OCI-LY7 (cell line): ENCODE results near the gene PRDM2. TPM values are rescaled to one million over a fixed set of nuclear protein-coding genes. Genes with fewer than 3 reads are reported as not detected.

Source experiments
- BruUV-seq: library from RNA; stranded (reverse); fragments of 400-500 nt; replicated peaks from 2 replicates; lab custom pipeline; 2021; lab: Mats Ljungman, UMichigan
- CTCF ChIA-PET: fragments of 300-600 bp; sonication (Branson Sonifier 250); formaldehyde crosslinking; loops from one replicate; lab custom pipeline; 2022; ENCODE audit warnings: antibody characterized with exemption; ENCODE audit not compliant: unreplicated experiment; lab: Charles Lee
- POLR2A ChIA-PET: fragments of 300-600 bp; sonication (Branson Sonifier 250); formaldehyde crosslinking; loops from one replicate; lab custom pipeline; 2022; ENCODE audit warnings: antibody characterized with exemption; lab: Charles Lee
- DNase-seq: peaks from one replicate; pipeline ENCODE4 v3.0.0-alpha.2; 2015; ENCODE audit warnings: low spot score
- H2AFZ ChIP-seq: fragments of 200-600 bp; sonication (generic), shearing (Covaris generic); 2 replicates; pipeline ENCODE4 v1.6.1; 2014; ENCODE audit warnings: mild to moderate bottlenecking, antibody characterized with exemption, low read length, moderate library complexity
- H3K27ac ChIP-seq: fragments of 200-600 bp; sonication (generic); 2 replicates; pipeline ENCODE4 v1.5.1; 2014; ENCODE audit warnings: mixed run types, low read depth, mild to moderate bottlenecking, moderate library complexity, low read length, inconsistent platforms; ENCODE audit not compliant: poor library complexity, severe bottlenecking
- H3K36me3 ChIP-seq: fragments of 200-600 bp; sonication (generic); 2 replicates; pipeline ENCODE4 v1.6.1; 2014; ENCODE audit warnings: mild to moderate bottlenecking, antibody characterized with exemption, low read length, moderate library complexity, mixed read lengths; ENCODE audit not compliant: insufficient read depth
- H3K4me1 ChIP-seq: fragments of 200-600 bp; sonication (generic); 2 replicates; pipeline ENCODE4 v1.5.1; 2014; ENCODE audit warnings: mild to moderate bottlenecking, low read length; ENCODE audit not compliant: insufficient read depth, poor library complexity, severe bottlenecking
- H3K4me2 ChIP-seq: fragments of 200-600 bp; sonication (generic); 2 replicates; pipeline ENCODE4 v1.6.1; 2014; ENCODE audit warnings: mild to moderate bottlenecking, low read length
- H3K4me3 ChIP-seq: fragments of 200-600 bp; sonication (generic); 2 replicates; pipeline ENCODE4 v1.5.1; 2014; ENCODE audit warnings: mild to moderate bottlenecking, low read depth, low read length; ENCODE audit not compliant: poor library complexity, severe bottlenecking
- H3K79me2 ChIP-seq: fragments of 200-600 bp; sonication (generic); 2 replicates; pipeline ENCODE4 v1.6.1; 2016; ENCODE audit warnings: low read depth, mild to moderate bottlenecking, low read length, moderate library complexity, mixed read lengths; ENCODE audit not compliant: insufficient read depth
- H3K9me2 ChIP-seq: fragments of 200-600 bp; sonication (generic); 2 replicates; pipeline ENCODE4 v1.6.1; 2016; ENCODE audit warnings: mild to moderate bottlenecking, low read length, mixed read lengths; ENCODE audit not compliant: insufficient read depth
- H3K9me3 ChIP-seq: fragments of 200-600 bp; sonication (generic); 2 replicates; pipeline ENCODE4 v1.6.1; 2014; ENCODE audit warnings: mild to moderate bottlenecking, mixed run types, low read length, mixed read lengths
- H4K20me1 ChIP-seq: fragments of 200-600 bp; sonication (generic); 2 replicates; pipeline ENCODE4 v1.6.1; 2014; ENCODE audit warnings: mild to moderate bottlenecking, antibody characterized with exemption, low read length, moderate library complexity, mixed read lengths; ENCODE audit not compliant: insufficient read depth
- CTCF ChIP-seq: fragments of 200-600 bp; sonication (generic); conservative IDR thresholded peaks from 2 replicates; pipeline ENCODE4 v1.5.1; 2014; ENCODE audit warnings: mild to moderate bottlenecking, antibody characterized with exemption, low read length, moderate library complexity, mixed read lengths
- EZH2phosphoT487 ChIP-seq: fragments of 200-600 bp; sonication (generic); IDR thresholded peaks from 2 replicates; pipeline ENCODE4 v1.6.1; 2018; ENCODE audit warnings: low read depth, borderline replicate concordance, mild to moderate bottlenecking, mixed run types, antibody characterized with exemption, low read length, moderate library complexity, mixed read lengths
- intact Hi-C: fragments of 100-400 bp; cut with micrococcal nuclease; formaldehyde crosslinking; loops from one replicate; pipeline ENCODE4 v1.10.0; 2022; ENCODE audit not compliant: unreplicated experiment
- total RNA-seq, 2 experiments: library from RNA; depleted of rRNA in 1 of 2; stranded (reverse); fragments of >200 nt in 1 of 2; shearing (Covaris generic) in 1 of 2; gene quantifications; 2 replicates each; pipeline ENCODE4 v1.2.3, GENCODE V29; 2014 to 2022

Gene PRDM2
- total RNA-seq, 2 experiments from 2014 or later: 38.7 to 98.2 TPM

DNA sequence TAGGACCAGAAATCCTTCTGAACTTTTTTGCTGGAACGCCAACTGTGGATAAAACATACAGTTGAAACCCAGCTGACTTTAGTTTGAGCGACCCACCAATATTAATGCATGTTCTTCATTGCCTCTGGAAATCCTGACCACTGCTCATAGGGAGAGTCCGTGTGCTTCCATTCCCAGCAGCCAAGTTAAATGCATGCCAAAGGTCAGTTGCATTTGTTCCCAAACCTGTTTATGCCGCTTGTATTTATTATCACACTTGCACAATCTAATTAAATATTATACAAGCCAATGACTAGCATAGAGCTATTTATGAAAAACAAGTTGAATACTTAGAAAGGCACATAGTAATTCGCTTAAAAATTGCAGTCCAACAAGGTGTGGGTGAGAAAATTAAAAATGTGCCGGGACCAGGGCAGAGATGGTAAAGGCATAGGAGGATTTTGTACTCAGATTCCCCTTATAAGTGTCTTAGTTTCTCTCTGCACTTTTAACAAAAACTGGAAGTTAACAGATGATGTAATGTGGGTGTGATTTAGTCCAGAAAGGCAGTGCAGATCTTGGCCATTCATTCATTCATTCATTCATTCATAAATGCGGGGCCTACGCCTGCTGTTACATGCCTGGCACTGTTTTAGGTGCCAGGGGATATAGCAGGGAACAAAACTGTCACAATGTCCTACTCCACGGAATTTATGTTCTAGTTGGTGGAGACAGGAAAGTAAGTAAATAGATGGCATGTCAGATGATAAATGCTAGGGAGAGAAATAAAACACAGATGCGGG lies 99.7 kb downstream of the PRDM2 start:
- H4K20me1 ChIP-seq: no peaks in the 10 kb centered on the region; the same call in 1 of the 2 replicates
- H3K4me1 ChIP-seq: peaks cover 38% of the 10 kb centered on the region
- ChIA-PET CTCF (no interaction called here), POLR2A (interaction anchor here (1.2 kb wide), 1 partner anchor 42 kb away, joined by 3 read pairs; no protein-coding TSS in a partner anchor)
- BruUV-seq: no TSS peak
- no peaks in the 10 kb centered on the region for H3K9me2 ChIP-seq
- H2AFZ ChIP-seq: no peak overlapping the region
- peaks cover 4% of the 10 kb centered on the region; the same call in 1 of the 2 replicates for H3K79me2 ChIP-seq
- H3K4me3 ChIP-seq: no peak overlapping the region
- no peak overlapping the region for H3K27ac ChIP-seq
- TF ChIP-seq EZH2phosphoT487: no peak
- no peak for TF ChIP-seq CTCF
- no peak overlapping the region for H3K4me2 ChIP-seq
- DNase-seq: no peak
- peaks cover 4% of the 10 kb centered on the region; the same call in 1 of the 2 replicates for H3K36me3 ChIP-seq
- no peaks in the 10 kb centered on the region for H3K9me3 ChIP-seq
- intact Hi-C loops: loop anchor here (5.0 kb wide), 1 partner anchor 67 kb away; no protein-coding TSS in a partner anchor

DNA sequence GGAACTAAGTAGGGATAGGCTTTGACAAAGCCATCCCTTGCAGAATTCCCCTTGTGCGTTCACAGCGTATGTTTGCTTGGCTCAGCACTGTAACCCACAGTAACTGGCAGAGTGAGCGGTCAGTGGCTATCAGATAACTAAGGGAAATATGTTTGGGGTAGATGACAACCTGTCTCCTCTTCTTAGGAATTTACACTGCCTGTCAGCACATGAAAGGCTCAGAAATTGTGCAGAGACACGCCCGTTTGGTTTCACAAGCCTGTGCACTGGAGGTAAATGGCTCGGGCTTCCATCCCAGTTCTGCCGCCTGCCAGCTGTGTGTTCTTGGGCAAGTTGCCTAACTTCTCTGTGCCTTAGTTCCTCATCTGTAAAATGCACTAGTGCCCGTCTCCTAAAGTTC lies 101.2 kb downstream of the PRDM2 start:
- Histone ChIP-seq H3K9me3 (no peaks in the 10 kb centered on the region), H4K20me1 (no peaks in the 10 kb centered on the region; the same call in 1 of the 2 replicates), H3K9me2 (no peaks in the 10 kb centered on the region), H3K36me3 (no peaks in the 10 kb centered on the region; the same call in 1 of the 2 replicates), H3K4me2 (peak overlapping the region; percentile 23; the same call in 1 of the 2 replicates), H3K27ac (no peak overlapping the region), H2AFZ (no peak overlapping the region), H3K4me3 (no peak overlapping the region), H3K4me1 (peaks cover 38% of the 10 kb centered on the region), H3K79me2 (peaks cover 4% of the 10 kb centered on the region; the same call in 1 of the 2 replicates)
- ChIA-PET CTCF (no interaction called here), POLR2A (interaction anchor here (1.2 kb wide), 1 partner anchor 44 kb away, joined by 3 read pairs; no protein-coding TSS in a partner anchor)
- intact Hi-C loops: no loop called here
- TF ChIP-seq EZH2phosphoT487: no peak
- no peak for TF ChIP-seq CTCF
- no TSS peak for BruUV-seq
- DNase-seq: no peak
